ENCODE measurements around the gene HIBADH. TPM values are rescaled to one million over a fixed set of nuclear protein-coding genes. Genes with fewer than 3 reads are reported as not detected.
A peak's percentile ranks its signal among the peaks of the same experiment; 100 is the strongest.

HIBADH gene
- total and polyA plus RNA-seq, 12 donors = 24.7 to 94.0 (median 77.7) TPM

DNA sequence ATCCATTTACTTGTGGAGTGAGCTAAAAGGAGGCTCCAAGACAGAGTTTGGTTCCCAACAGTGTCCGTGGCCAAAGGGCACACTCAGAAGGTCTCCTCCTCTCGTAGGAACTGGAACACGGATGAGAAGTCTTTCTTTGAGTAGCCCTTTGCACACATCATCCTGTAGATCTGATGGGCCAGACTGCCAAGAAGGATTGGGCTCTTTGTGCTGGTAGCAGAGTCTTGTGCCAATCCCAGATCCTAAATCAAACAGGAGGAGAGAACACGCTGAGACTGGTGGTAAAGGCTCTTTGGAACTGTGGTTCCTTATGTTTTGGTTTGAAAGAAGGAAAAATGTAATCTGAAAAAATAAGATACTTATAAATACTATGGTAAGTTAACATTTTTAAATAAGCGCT, 136.6 kb downstream of the HIBADH start:
- TF ChIP-seq, protein P1, sequence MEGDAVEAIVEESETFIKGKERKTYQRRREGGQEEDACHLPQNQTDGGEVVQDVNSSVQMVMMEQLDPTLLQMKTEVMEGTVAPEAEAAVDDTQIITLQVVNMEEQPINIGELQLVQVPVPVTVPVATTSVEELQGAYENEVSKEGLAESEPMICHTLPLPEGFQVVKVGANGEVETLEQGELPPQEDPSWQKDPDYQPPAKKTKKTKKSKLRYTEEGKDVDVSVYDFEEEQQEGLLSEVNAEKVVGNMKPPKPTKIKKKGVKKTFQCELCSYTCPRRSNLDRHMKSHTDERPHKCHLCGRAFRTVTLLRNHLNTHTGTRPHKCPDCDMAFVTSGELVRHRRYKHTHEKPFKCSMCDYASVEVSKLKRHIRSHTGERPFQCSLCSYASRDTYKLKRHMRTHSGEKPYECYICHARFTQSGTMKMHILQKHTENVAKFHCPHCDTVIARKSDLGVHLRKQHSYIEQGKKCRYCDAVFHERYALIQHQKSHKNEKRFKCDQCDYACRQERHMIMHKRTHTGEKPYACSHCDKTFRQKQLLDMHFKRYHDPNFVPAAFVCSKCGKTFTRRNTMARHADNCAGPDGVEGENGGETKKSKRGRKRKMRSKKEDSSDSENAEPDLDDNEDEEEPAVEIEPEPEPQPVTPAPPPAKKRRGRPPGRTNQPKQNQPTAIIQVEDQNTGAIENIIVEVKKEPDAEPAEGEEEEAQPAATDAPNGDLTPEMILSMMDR (IDR thresholded peaks at IDR 0.05) = no peak
- Histone ChIP-seq H3K9me3 (peaks cover 0 to 9% (median 0%) of the 10 kb centered on the region in 11 donors), H3K27me3 (no peaks in the 10 kb centered on the region), H3K4me3 (no peak overlapping the region), H3K4me1 (no peaks in the 10 kb centered on the region), H3K36me3 (peaks cover 0 to 76% (median 19%) of the 10 kb centered on the region in 9 donors), H3K27ac (no peak overlapping the region)
- 96 to 97% methylated on average over 5 of the region's 5 CpGs for WGBS, 2 donors
- no peak for ATAC-seq
- DNase-seq = no peak
- intact Hi-C loops (cut with DNase I) = no loop called here

DNA sequence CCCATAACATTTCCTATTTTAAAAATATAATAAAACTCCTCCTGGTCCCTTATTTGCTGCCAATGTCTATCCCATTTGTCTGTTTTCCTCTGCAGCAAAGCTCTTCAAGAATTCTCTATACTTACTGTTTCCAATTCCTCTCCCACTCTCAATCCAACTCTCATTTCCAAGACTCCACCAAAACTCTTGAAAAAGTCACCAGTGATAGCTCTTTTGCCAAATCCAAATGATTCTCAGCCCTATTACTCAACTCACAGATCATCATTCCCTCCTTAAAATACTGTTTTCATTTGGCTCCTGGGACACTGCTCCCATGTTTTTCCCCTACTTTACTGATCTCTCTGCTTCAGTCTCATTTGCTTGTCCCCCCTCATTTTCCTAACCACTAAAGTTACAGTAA, 139.4 kb downstream of the HIBADH start:
- H3K9me3 ChIP-seq = no peaks in the 10 kb centered on the region
- no peak overlapping the region for H3K4me3 ChIP-seq
- no peak overlapping the region for H3K27ac ChIP-seq
- DNase-seq = no peak
- ATAC-seq = no peak
- TF ChIP-seq, protein P1 (IDR thresholded peaks at IDR 0.05) = no peak
- no peaks in the 10 kb centered on the region for H3K27me3 ChIP-seq
- H3K4me1 ChIP-seq = no peaks in the 10 kb centered on the region
- intact Hi-C loops (cut with DNase I) = no loop called here
- peaks cover 0 to 49% (median 16%) of the 10 kb centered on the region in 9 donors for H3K36me3 ChIP-seq

GRCh38 chr7:27522566-27522965, 140.1 kb downstream of the HIBADH start:
- intact Hi-C loops (cut with DNase I) = no loop called here
- no peak overlapping the region for H3K27ac ChIP-seq
- ATAC-seq (no peak), DNase-seq (no peak)
- TF ChIP-seq, protein P1 (IDR thresholded peaks at IDR 0.05) = no peak
- no peaks in the 10 kb centered on the region for H3K4me1 ChIP-seq
- no peaks in the 10 kb centered on the region for H3K9me3 ChIP-seq
- no peak overlapping the region for H3K4me3 ChIP-seq
- WGBS, 2 donors = 91 to 92% methylated on average over 2 of the region's 2 CpGs
- no peaks in the 10 kb centered on the region for H3K27me3 ChIP-seq
- peaks cover 0 to 44% (median 16%) of the 10 kb centered on the region in 9 donors for H3K36me3 ChIP-seq

GRCh38 chr7:27520815-27521790, 141.6 kb downstream of the HIBADH start:
- peaks cover 0 to 30% (median 14%) of the 10 kb centered on the region in 9 donors for H3K36me3 ChIP-seq
- 87 to 88% methylated on average over 17 of the region's 17 CpGs for WGBS, 2 donors
- H3K4me1 ChIP-seq = no peaks in the 10 kb centered on the region
- intact Hi-C loops (cut with DNase I) = no loop called here
- no peaks in the 10 kb centered on the region for H3K9me3 ChIP-seq
- no peaks in the 10 kb centered on the region for H3K27me3 ChIP-seq
- H3K27ac ChIP-seq = no peak overlapping the region
- DNase-seq (peak in 1 of 2 donors; percentile 12), ATAC-seq (peak in 2 of 8 donors; percentile 20 to 41)
- TF ChIP-seq, protein P1 (IDR thresholded peaks at IDR 0.05) = no peak
- no peak overlapping the region for H3K4me3 ChIP-seq

All from heart right ventricle (tissue), 16 donors.